22Rv1 (cell line): ENCODE data around the gene RALY.

ENCODE experiments used
- H3K27ac ChIP-seq: fragments of 450-650 bp; 2 replicates; pipeline ENCODE4 v1.5.1; 2017
- CTCF ChIP-seq: fragments of 450-650 bp; IDR thresholded peaks from 2 replicates; pipeline ENCODE4 v1.5.1; 2017; ENCODE audit warnings: mild to moderate bottlenecking
- ZFX ChIP-seq: fragments of 450-650 bp; IDR thresholded peaks from 2 replicates; pipeline ENCODE4 v1.6.1; 2017; ENCODE audit warnings: antibody characterized with exemption, borderline replicate concordance

The RALY gene

GRCh38 chr20:34091637-34092200, 98.0 kb downstream of the RALY start:
- TF ChIP-seq ZFX, result no peak
- TF ChIP-seq CTCF, result no peak
- H3K27ac ChIP-seq, result no peak overlapping the region

GRCh38 chr20:34093895-34094294, 100.2 kb downstream of the RALY start:
- H3K27ac ChIP-seq, result no peak overlapping the region
- no peak for TF ChIP-seq CTCF
- no peak for TF ChIP-seq ZFX

GRCh38 chr20:34095825-34096224, 102.1 kb downstream of the RALY start:
- no peak overlapping the region for H3K27ac ChIP-seq
- TF ChIP-seq ZFX (no peak), CTCF (no peak)

- H3K27ac ChIP-seq, result no peak overlapping the region
These were observed 103.2 kb downstream of the RALY start for GRCh38 chr20:34096699-34097444.

GRCh38 chr20:34098570-34098969, 104.9 kb downstream of the RALY start:
- no peak overlapping the region for H3K27ac ChIP-seq
- TF ChIP-seq CTCF, result no peak
- TF ChIP-seq ZFX, result no peak

More at GRCh38 chr20:34096699-34097444, 103.2 kb downstream of the RALY start:
- no peak for TF ChIP-seq CTCF
- TF ChIP-seq ZFX, result no peak

- TF ChIP-seq CTCF (no peak), ZFX (no peak)
- peak overlapping the region; percentile 52 for H3K27ac ChIP-seq
These were observed 106.0 kb downstream of the RALY start for GRCh38 chr20:34099675-34100074.

- peak overlapping the region; percentile 52 for H3K27ac ChIP-seq
- TF ChIP-seq ZFX (no peak), CTCF (no peak)
These were observed 106.9 kb downstream of the RALY start for GRCh38 chr20:34100576-34100975.
